Esophagus (tissue), 2 donors: Measurements from ENCODE around the gene ERGIC2. TPM values are rescaled to one million over a fixed set of nuclear protein-coding genes. Genes with fewer than 3 reads are reported as not detected.

ENCODE experiments used
- H3K27ac ChIP-seq, 2 donors: one replicate each; pipeline ENCODE4 v1.5.1; 2013; ENCODE audit warnings: low read depth in 2 of 2, mild to moderate bottlenecking in 2 of 2, inconsistent platforms in 1 of 2, low read length in 1 of 2, moderate library complexity in 1 of 2
- H3K27me3 ChIP-seq, 2 donors: one replicate each; pipeline ENCODE4 v1.6.1; 2013; ENCODE audit warnings: low read length in 2 of 2, control low read depth in 1 of 2, mild to moderate bottlenecking in 1 of 2; ENCODE audit not compliant: insufficient read depth in 2 of 2, control insufficient read depth in 1 of 2
- H3K36me3 ChIP-seq, 2 donors: one replicate each; pipeline ENCODE4 v1.6.1; 2013; ENCODE audit warnings: low read length in 1 of 2; ENCODE audit not compliant: control insufficient read depth in 2 of 2, insufficient read depth in 2 of 2
- H3K4me1 ChIP-seq, 2 donors: one replicate each; pipeline ENCODE4 v1.6.1; 2013; ENCODE audit warnings: low read length in 1 of 2; ENCODE audit not compliant: control insufficient read depth in 2 of 2, insufficient read depth in 2 of 2
- H3K4me3 ChIP-seq, 2 donors: one replicate each; pipeline ENCODE4 v1.5.1; 2013; ENCODE audit warnings: low read length in 2 of 2, mild to moderate bottlenecking in 2 of 2, low read depth in 1 of 2, moderate library complexity in 1 of 2
- H3K9me3 ChIP-seq, 2 donors: one replicate each; pipeline ENCODE4 v1.6.1; 2013; ENCODE audit warnings: mild to moderate bottlenecking in 2 of 2, low read depth in 1 of 2, low read length in 1 of 2, moderate library complexity in 1 of 2; ENCODE audit not compliant: control insufficient read depth in 2 of 2, insufficient read depth in 1 of 2
- WGBS, 2 donors: extraction: QIAGEN DNeasy Blood & Tissue Kit; methylation state at CpG; one replicate each; pipeline ENCODE4 v1.1.7; 2013; 5-methylcytosine and 5-hydroxymethylcytosine counted together
- polyA plus RNA-seq, 2 donors: library from polyadenylated mRNA; stranded (reverse); fragments of 200-250 nt; gene quantifications; one replicate each; pipeline ENCODE4 v1.2.3, GENCODE V29; 2013
- donor health status: healthy with polysubstance abuse.
- donor health status: Bipolar disorder and iron deficiency.

ERGIC2 gene
- polyA plus RNA-seq, 2 donors, result 29.2 to 40.2 TPM

DNA sequence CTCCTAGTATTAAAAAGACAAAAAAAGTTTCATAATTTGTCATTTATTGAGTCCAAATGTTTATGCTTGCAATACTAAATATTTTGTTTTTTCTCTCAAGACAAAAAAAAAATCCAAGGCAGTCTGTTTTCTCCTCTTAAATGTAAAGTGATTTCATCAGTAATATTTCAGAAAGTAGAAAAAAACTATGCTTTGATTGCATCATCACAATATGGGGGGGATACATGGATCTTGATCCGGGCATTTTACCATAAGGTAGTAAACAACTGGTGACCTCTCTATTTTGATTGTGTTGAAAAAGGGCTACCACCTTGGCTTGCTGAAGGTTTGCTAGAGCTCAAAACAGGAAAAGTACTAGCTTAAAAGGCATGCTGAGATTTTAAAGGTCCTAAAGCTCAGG lies 43.6 kb downstream of the ERGIC2 start:
- H3K27ac ChIP-seq, result no peak overlapping the region
- H3K4me3 ChIP-seq, result no peak overlapping the region
- no peaks in the 10 kb centered on the region for H3K27me3 ChIP-seq
- peaks cover 0 to 2% of the 10 kb centered on the region in 2 donors for H3K36me3 ChIP-seq
- H3K9me3 ChIP-seq, result no peaks in the 10 kb centered on the region
- H3K4me1 ChIP-seq, result no peaks in the 10 kb centered on the region
- 89 to 94% methylated on average over 1 of the region's 1 CpG for WGBS, 2 donors

- H3K4me3 ChIP-seq, result no peak overlapping the region
- H3K27ac ChIP-seq, result no peak overlapping the region
- H3K27me3 ChIP-seq, result no peaks in the 10 kb centered on the region
- WGBS, 2 donors, result 92 to 94% methylated on average over 2 of the region's 2 CpGs
- H3K9me3 ChIP-seq, result no peaks in the 10 kb centered on the region
- H3K4me1 ChIP-seq, result no peaks in the 10 kb centered on the region
- H3K36me3 ChIP-seq, result no peaks in the 10 kb centered on the region
Observed at GRCh38 chr12:29334937-29335336, 46.0 kb downstream of the ERGIC2 start.

DNA sequence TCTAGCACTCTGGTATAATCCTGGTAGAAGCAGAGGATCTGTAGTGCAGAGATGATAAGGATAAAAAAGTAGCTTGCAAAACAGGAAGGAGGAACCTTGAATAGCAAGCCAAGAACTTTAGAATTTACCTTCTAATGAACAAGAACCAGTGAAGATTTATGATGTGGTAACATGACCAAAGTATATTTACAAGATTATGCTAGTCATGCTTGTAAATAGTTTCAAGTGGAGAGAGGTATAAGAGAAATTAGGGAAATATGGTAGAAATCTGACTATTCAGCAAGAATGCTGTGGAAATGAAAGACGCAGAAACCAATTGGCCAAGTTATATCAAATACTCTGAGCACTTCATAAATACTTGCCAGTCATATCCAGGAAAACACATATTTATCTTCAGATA lies 47.8 kb downstream of the ERGIC2 start:
- H3K4me1 ChIP-seq, result no peaks in the 10 kb centered on the region
- no peak overlapping the region for H3K27ac ChIP-seq
- 0% methylated on average over 1 of the region's 1 CpG for WGBS, 2 donors
- H3K36me3 ChIP-seq, result no peaks in the 10 kb centered on the region
- H3K27me3 ChIP-seq, result no peaks in the 10 kb centered on the region
- no peak overlapping the region for H3K4me3 ChIP-seq
- no peaks in the 10 kb centered on the region for H3K9me3 ChIP-seq

GRCh38 chr12:29329411-29329810 lies 51.6 kb downstream of the ERGIC2 start:
- no peak overlapping the region for H3K27ac ChIP-seq
- H3K4me1 ChIP-seq, result no peaks in the 10 kb centered on the region
- no peaks in the 10 kb centered on the region for H3K27me3 ChIP-seq
- WGBS, 2 donors, result 93 to 95% methylated on average over 1 of the region's 1 CpG
- no peaks in the 10 kb centered on the region for H3K9me3 ChIP-seq
- H3K4me3 ChIP-seq, result no peak overlapping the region
- no peaks in the 10 kb centered on the region for H3K36me3 ChIP-seq

DNA sequence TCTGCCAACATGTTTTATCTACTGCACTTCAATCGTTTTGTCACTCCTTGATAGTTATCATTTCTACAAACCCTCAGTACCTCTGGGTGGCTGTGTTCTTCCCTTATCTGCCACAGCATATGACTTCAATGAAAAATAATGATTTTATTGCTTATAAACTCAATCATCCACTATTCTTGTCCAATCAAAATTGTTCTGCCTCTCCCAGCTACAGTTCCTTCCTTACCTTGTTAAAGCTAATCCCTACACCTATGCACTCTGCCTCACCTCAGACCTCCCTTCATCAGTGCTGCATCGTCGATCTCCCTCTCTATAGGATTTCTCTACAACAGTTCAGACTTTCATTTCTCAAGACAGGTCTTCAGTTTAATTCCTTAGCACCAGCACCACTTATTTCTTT lies 58.8 kb downstream of the ERGIC2 start:
- Histone ChIP-seq H3K4me1 (no peaks in the 10 kb centered on the region), H3K27ac (no peak overlapping the region), H3K36me3 (no peaks in the 10 kb centered on the region), H3K27me3 (no peaks in the 10 kb centered on the region), H3K9me3 (no peaks in the 10 kb centered on the region), H3K4me3 (no peak overlapping the region)
- WGBS, 2 donors, result 85 to 94% methylated on average over 3 of the region's 3 CpGs

- Histone ChIP-seq H3K27ac (no peak overlapping the region), H3K9me3 (no peaks in the 10 kb centered on the region), H3K4me3 (no peak overlapping the region), H3K4me1 (no peaks in the 10 kb centered on the region), H3K27me3 (no peaks in the 10 kb centered on the region), H3K36me3 (no peaks in the 10 kb centered on the region)
- WGBS, 2 donors, result 82 to 94% methylated on average over 2 of the region's 2 CpGs
Observed at GRCh38 chr12:29320295-29321085, 60.5 kb downstream of the ERGIC2 start.

GRCh38 chr12:29317556-29318363 lies 63.2 kb downstream of the ERGIC2 start:
- WGBS, 2 donors, result 32 to 38% methylated on average over 8 of the region's 8 CpGs
- H3K4me3 ChIP-seq, result no peak overlapping the region
- no peak overlapping the region for H3K27ac ChIP-seq
- no peaks in the 10 kb centered on the region for H3K4me1 ChIP-seq
- no peaks in the 10 kb centered on the region for H3K27me3 ChIP-seq
- H3K36me3 ChIP-seq, result no peaks in the 10 kb centered on the region
- no peaks in the 10 kb centered on the region for H3K9me3 ChIP-seq

DNA sequence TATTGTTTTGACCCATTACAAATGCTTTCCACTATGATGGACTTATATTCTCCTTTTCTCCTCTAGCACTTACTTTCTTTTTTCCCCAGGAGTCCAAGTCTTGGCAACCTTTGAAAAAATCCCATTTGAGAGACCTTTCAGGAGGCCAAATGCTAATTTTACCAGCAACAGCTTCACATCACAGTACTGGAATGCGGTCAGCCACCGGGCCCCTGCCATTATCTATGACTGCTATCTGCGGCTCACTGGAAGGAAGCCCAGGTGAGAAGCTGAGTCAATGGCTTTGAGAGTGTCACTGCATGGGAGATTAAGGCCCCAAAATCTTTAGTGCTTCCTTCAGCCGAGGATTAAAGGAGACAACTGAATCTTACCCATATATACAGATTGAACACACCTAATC lies 64.2 kb downstream of the ERGIC2 start:
- no peaks in the 10 kb centered on the region for H3K36me3 ChIP-seq
- no peak overlapping the region for H3K27ac ChIP-seq
- no peaks in the 10 kb centered on the region for H3K4me1 ChIP-seq
- 62 to 65% methylated on average over 4 of the region's 4 CpGs for WGBS, 2 donors
- no peaks in the 10 kb centered on the region for H3K9me3 ChIP-seq
- no peak overlapping the region for H3K4me3 ChIP-seq
- no peaks in the 10 kb centered on the region for H3K27me3 ChIP-seq

GRCh38 chr12:29314416-29314815 lies 66.6 kb downstream of the ERGIC2 start:
- H3K4me1 ChIP-seq, result no peaks in the 10 kb centered on the region
- H3K27ac ChIP-seq, result no peak overlapping the region
- H3K36me3 ChIP-seq, result no peaks in the 10 kb centered on the region
- H3K9me3 ChIP-seq, result no peaks in the 10 kb centered on the region
- 55 to 57% methylated on average over 2 of the region's 2 CpGs for WGBS, 2 donors
- H3K4me3 ChIP-seq, result no peak overlapping the region
- no peaks in the 10 kb centered on the region for H3K27me3 ChIP-seq
